ENCODE data around the gene ELOVL7.
"Not testable (repeated sequence)": the region's sequence is repeated elsewhere in the genome, so short reads cannot be mapped to it uniquely, and the experiment has no call there.

The ELOVL7 gene

DNA sequence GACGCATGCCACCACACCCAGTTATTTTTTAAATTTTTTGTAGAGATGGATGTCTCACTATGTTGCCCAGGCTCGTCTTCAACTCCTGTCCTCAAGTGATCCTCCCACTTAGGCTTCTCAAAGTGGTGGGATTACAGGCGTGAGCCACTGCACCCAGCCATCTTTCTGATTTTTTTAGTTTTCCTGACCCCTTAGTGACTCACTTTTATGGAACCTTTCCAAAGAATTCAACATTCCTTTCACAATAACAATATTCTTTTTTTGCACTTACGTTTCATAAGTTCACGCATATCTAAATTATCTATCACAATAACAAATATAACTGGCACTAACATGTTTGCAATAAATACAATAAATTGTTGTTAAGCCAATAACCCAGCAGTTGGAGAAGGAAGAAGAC is 8.5 kb downstream of the ELOVL7 start:
- no peak for DNase-seq

DNA sequence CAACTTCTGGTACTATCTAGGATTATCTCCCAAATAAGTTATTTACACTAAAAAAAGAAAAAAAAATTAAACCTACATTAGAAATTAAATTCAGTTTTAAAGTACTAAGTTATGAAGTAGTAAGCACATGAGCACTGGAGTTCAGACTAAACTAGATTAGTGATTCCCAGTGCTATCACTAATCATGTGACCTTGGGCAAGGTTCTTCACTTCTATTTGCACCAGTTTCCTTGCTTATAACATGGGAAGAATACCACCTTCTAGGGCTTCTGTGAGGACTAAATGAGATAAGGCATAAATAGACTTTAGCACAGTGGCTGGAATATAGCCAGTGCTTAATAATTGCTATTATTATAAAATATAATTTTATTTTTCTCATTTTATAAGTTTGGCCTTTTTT is 10.5 kb downstream of the ELOVL7 start:
- in situ Hi-C loops (cut with MboI; ENCODE audit: low pct_unique_long_range_greater_than_20kb, low sequenced_read_pairs) = no loop called here
- DNase-seq = no peak

More for the DNA sequence above, 8.5 kb downstream of the ELOVL7 start:
- in situ Hi-C loops (cut with MboI; ENCODE audit: low pct_unique_long_range_greater_than_20kb, low sequenced_read_pairs) = no loop called here

DNA sequence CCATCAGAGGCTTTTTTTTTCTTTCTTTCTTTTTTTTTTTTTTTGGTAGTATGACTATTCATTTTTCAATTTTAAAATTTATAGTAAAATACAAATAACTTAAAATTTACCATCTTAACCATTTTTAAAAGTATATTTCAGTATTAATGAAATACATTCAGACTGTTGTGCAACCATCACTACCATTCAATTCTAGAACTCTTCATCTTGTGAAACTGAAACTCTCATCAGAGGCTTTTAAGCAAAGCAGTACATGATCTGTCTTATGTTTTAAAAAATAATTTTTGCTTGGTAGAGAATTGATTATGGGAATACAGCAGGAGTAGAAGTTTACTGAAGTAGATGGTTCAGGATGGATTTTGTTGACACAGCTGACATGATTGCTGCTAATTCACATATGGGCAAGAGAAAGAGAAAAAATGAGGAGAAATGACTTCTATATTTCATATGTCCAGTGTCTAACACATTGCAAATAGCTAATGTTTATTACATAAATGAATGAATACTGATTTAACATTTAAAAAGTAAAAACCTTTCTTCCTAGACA is 13.4 kb downstream of the ELOVL7 start:
- in situ Hi-C loops (cut with MboI; ENCODE audit: low pct_unique_long_range_greater_than_20kb, low sequenced_read_pairs) = no loop called here
- DNase-seq = no peak

DNA sequence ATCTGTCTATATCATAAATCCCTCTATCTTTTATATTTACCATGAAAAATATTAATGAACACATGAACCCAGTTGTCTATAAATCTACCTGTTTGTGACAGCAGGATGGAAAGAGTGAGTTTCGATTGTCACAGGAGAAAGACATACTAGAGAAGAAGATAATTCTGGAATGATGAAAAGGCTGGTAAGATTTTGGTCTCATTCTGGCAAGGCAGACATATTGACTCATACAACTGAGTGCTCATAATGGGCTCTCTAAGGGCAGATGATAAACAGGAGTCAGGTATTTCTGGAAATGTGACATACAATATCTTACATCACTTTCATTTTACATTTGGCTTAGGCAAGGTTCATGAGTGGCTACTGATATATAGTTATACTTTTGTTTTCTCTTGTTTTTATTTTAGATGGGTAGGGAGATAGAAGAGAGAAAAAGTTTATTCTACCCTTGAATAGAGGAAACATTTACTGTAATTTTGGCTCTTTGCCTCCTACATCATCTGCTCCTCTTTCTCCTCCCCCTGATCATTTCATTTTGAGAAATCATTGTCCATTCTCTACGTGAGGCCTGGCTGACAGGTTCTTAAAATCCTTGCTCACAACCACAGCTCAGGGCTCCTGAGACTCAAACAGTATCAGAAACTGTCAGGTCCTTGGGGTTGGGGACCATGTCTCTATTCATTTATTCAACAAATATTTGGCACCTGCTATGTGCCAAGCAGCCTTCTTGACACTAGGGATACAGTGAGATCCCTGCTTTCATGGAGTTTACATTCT is 14.4 kb downstream of the ELOVL7 start:
- in situ Hi-C loops (cut with MboI; ENCODE audit: low pct_unique_long_range_greater_than_20kb, low sequenced_read_pairs) = no loop called here
- no peak for DNase-seq

DNA sequence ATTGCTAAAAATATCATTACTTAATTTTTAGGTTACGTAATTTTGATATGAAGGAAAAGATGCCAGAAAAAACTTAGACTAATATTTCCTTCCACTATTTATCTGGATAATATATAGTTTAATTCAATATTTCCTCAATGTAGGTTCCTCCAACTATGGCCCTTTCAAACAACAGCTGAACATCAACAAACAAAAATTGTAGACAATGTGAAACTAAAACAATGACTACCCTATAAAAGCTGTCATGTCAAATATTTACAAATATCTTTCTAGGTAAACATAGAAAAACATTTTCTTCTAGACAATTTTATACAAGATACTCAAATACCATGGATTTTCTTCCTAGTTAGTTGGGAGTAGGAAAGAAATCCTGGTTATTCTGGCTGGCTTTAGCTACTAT is 16.9 kb downstream of the ELOVL7 start:
- DNase-seq = no peak
- in situ Hi-C loops (cut with MboI; ENCODE audit: low pct_unique_long_range_greater_than_20kb, low sequenced_read_pairs) = no loop called here

DNA sequence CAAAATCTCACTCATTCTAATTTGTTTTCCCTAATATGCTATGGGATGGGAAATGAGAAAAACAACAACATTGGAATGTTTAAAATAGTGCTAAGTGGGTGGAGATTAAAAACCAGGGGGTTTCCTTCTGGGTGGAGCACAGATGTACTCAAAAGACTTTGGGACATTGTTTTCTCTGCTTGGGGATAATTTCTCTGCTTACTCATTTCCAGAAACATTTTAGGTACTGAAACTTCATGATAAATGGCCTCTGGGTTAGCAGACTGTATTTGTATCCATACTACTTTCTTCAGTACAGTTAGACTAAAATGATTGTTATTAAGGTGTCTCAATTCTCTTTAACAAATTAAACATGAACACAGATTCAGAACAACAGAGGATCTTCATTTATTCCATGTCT is 17.4 kb downstream of the ELOVL7 start:
- DNase-seq = no peak
- in situ Hi-C loops (cut with MboI; ENCODE audit: low pct_unique_long_range_greater_than_20kb, low sequenced_read_pairs) = no loop called here

DNA sequence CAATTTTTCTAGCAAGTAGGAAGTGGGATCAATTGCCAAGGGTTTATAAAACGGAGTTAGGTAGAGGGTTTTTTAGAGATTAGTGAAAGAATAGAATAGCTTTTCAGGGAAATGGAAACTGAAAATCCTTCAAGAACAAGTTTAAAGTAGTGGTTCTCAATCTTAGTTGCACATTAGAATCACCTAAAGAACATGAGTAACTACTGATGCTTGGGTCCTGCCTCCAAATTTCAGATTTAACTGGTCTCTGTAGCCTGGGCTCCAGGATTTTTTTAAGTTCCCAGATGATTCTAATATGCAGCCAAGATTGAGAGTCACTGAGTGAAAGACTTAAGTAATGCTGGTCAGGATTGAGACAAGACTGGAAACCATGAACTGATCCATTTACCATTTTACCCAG is 20.5 kb downstream of the ELOVL7 start:
- in situ Hi-C loops (cut with MboI; ENCODE audit: low pct_unique_long_range_greater_than_20kb, low sequenced_read_pairs) = no loop called here
- DNase-seq = no peak

DNA sequence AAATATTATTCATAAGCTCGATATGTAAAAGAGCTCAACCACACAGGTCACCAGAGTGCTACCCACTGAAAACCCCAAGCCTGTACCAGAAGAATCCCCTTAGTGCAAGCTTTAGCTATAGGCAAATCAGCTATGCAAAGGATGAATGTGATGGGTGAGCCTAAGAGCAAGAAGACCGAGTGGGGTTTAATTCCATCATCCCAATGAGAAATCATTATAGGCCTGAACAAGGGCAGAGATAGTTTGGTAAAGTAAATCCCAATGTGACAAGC is 21.8 kb downstream of the ELOVL7 start:
- in situ Hi-C loops (cut with MboI; ENCODE audit: low pct_unique_long_range_greater_than_20kb, low sequenced_read_pairs) = no loop called here
- DNase-seq = no peak

DNA sequence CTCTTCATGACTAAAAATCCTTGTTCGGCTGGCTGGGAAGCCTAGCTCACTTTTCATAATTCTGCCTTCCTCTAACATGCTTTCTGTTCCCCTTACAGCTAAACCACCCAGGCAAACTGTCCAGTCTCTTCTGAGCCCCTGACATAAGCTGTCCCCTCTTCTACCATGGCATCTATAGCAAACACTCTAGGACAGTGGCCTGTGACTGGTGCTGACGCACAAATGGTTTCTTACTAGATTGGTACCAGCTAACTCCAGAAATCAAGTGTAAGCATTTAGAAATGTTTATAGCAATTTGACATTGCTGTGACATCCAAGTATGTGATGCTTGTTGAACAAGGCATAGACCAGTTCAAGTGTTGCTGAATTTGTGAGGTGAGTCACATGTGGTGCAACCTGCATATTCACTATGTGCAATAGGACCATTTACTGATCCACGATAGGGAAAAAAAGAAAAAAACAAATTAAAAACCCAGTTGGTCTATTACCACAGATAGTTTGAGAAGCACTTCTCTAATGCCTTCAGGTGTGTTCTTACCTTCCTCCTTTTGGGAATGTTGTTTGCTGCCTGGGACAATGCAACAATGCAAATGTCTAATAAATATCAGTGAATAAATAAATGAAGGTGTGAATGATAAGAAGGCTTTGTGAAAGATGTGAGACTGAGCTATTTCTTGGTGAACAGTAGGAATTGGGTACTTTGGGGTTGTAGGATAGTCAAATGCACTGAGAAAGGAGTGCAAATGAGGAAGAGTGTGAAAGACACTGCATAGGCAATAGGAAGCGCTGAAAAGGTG is 22.4 kb downstream of the ELOVL7 start:
- in situ Hi-C loops (cut with MboI; ENCODE audit: low pct_unique_long_range_greater_than_20kb, low sequenced_read_pairs) = no loop called here
- DNase-seq = no peak

DNA sequence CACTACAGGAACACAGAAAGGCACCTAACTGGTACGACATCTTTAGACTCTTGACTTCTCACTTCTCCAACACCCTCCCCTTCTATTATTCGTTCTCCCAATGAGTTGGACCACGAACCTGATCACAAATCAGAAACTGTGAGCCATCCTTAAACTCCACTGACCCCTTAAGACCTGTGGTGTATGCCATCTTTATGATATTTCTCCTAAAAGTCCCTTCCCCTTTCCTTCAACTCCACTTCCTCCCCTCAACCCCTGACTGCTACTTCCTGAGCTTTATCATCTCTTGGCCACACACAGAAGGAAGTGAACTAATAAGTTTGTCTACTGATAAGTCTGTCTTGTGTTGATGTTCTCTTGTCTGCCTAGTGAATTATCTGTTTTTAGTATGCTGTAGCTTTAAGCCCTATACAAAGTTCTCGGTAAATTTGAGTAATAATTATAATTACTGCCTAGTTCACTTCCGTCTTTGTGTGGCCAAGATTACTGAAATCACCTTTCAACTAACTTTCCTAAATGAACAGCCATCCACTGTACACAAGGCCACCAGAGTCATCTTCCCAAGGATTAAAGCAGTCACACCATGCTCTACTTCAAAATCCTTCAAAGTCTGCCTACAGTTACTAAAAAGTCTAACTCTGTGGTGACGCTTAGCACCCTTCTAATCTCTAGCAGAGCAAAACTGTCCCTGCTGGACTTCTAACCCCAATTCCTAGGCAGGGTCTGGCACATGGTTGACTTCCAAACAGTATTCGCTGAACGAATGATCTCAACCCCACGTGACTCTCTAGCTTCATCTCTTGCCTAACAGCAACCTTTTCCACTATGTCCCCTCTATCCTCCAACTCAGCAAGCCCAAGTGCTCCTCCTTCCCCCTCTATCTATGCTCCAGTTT is 23.2 kb downstream of the ELOVL7 start:
- DNase-seq = peak; percentile 84
- in situ Hi-C loops (cut with MboI; ENCODE audit: low pct_unique_long_range_greater_than_20kb, low sequenced_read_pairs) = no loop called here

DNA sequence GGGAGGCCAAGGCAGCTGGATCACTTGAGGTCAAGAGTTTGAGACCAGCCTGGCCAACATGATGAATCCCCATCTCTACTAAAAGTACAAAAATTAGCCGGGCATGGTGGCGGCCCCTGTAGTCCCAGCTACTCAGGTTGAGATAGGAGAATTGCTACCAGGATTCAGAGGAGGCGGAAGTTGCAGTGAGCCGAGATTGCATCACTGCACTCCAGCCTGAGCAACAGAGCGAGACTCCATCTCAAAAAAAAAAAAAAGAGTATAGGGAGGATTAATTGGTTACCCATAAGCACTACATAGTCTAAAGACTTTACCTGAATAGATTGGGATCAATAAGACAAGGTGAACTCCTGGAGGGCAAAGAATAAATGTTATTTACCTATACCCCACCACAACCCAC is 27.9 kb downstream of the ELOVL7 start:
- in situ Hi-C loops (cut with MboI; ENCODE audit: low pct_unique_long_range_greater_than_20kb, low sequenced_read_pairs); DNase-seq: not testable (repeated sequence)

DNA sequence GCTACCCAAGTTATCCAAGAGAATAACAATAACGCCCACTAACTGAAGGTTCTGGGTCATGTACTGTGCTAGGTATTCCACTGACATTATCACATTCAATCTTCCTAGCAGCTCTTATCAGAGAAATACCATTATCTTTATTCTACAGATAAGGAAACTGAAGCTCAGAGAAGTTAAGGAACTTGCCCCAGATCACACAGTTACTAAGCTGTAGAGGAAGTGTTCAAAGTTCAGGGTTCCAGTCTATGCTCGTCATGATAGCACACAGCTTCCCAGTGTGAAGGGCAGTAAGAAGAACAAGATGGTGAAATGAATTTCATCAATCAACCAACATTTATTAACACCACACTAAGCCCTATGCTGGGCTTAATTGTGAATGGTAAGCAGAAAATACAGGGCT is 29.6 kb downstream of the ELOVL7 start:
- DNase-seq = no peak
- in situ Hi-C loops (cut with MboI; ENCODE audit: low pct_unique_long_range_greater_than_20kb, low sequenced_read_pairs) = no loop called here

DNA sequence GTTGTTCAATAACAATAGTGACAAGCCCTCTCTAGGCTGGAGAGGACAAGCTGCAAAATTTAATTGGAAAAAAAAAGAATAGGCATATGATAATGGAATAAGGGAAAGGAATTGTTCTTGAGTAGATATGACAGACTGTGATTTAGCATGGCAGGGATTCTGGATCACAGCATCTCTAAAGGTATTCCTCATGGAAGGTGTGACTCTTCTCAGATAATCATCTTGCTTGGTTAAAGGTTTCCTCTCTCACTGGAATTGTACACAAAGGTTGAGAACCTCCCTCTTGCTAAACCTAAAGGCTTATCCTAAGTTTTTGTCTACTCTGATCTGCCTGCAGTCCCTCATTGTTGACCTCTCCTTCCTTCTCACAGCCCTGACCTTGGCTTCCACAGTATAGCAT is 31.6 kb downstream of the ELOVL7 start:
- in situ Hi-C loops (cut with MboI; ENCODE audit: low pct_unique_long_range_greater_than_20kb, low sequenced_read_pairs) = no loop called here
- no peak for DNase-seq

DNA sequence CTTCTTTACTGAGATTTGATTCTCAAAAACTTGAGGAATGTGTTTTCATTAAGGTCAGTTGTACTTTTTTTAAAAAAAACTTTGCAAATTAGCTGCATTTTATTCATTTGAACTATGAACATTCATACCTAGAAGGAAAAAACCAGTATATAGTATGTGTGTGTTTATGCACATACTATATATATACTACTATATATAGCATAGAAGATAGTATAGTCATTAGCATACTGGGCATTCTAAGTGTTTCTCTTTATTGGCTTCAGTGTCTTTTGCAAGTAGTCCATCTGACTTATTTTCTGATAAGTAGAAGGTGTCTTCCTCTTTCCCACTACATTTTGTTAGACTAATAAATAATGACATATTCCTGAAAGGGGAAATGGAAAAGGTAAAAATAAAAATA is 33.0 kb downstream of the ELOVL7 start:
- in situ Hi-C loops (cut with MboI; ENCODE audit: low pct_unique_long_range_greater_than_20kb, low sequenced_read_pairs) = no loop called here
- DNase-seq = no peak

DNA sequence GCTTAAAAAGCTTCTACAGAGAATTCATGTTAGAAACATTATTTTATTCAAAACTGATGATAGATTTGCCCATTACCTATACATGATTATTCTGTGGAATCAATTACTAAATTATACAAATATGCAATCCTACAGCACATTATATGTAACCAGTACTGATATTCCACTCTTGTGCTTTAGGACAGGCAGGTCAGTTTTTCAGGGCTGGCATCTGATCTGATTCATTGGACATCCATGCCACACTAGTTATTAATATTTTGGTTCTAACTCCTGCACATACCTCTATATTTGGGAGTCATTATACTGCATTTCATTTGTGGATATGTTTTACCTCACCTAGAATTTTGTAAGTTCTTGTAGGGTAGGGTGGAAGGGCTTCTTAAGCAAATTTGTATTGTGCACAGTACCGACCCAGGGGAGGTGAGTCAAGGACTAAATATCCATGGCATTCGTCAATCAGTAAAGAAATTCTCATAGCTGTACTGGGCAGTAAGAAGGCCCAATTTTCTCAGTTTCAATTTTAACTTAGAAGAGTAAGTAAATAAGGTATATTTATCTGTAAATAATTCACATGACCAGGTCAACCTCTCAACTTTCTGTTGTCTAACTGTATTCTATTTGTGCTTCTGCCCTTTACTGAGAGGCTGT is 33.5 kb downstream of the ELOVL7 start:
- no peak for DNase-seq
- in situ Hi-C loops (cut with MboI; ENCODE audit: low pct_unique_long_range_greater_than_20kb, low sequenced_read_pairs) = no loop called here

DNA sequence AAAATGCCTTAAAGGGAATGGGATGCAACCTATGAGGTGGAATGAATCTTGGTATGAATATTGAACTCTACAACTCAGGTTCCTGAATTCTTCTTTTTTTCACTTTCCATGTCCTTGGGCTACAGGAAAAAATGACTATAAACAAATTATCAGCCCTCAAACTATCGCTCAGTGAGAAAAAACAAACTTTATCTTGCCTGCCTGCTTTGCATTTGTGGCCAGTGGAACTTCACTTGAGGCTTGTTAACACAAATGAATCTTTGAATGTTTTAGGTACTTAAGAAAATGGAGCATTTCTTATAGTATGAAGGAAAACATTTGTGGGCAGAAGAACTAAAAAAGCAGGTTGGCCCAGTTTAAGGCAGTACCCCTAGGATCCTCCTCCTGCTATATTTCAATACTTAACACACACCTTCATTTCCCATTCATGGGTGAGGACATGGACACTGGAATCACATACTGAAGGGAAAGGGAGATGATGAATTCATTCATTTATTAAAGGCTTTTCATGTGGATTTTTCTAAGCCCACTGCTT is 34.1 kb downstream of the ELOVL7 start:
- in situ Hi-C loops (cut with MboI; ENCODE audit: low pct_unique_long_range_greater_than_20kb, low sequenced_read_pairs) = no loop called here
- DNase-seq = no peak

DNA sequence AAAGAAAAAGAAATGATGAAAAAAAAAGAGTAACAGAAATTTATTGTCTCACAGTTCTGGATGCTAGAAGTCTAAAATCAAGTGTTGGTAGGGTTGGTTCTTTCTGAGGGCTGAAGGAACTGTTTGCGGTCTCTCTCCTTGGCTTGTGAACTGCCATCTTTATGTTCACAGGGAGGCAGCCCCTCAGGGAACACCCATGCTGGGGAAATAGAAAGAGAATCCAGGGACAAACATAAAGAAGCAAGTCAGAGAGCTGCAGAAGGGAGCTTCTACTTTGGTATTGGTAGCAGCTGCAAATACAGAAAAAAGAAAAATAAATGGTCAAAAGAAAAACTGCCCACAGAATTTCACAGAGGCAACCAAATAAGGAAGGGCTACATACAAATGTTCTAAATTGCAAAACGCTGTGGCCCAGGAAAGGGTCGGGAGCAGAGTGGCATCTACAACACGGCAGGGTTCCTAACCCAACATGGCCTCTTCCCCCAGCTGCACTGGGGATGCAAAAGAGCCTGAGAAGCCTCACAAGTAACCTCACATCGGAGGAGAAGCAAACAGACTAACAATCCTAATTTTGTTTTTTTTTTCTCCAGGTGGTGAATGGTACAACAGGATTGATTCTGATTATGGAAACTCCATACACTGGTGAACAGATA is 37.4 kb downstream of the ELOVL7 start:
- in situ Hi-C loops (cut with MboI; ENCODE audit: low pct_unique_long_range_greater_than_20kb, low sequenced_read_pairs) = no loop called here
- DNase-seq = no peak

DNA sequence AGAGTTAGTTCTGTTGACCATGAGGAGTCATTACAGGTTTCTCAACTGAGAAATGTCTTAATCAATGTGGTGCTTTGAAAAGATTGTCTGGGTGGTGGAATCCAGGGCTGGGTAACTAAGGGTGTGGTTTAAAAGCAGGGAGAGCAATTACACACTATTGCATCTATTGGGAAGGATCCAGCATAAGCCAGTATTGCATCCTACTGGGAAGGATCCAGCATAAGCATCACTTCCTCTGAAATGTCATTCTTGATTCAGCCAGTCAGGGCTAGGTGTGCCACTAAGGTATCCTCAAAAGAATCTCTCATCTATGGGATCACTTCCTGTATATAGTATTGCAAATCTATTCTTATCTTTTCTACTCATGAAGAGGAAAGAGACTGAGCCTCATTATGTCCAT is 38.6 kb downstream of the ELOVL7 start:
- in situ Hi-C loops (cut with MboI; ENCODE audit: low pct_unique_long_range_greater_than_20kb, low sequenced_read_pairs) = no loop called here
- DNase-seq = no peak

DNA sequence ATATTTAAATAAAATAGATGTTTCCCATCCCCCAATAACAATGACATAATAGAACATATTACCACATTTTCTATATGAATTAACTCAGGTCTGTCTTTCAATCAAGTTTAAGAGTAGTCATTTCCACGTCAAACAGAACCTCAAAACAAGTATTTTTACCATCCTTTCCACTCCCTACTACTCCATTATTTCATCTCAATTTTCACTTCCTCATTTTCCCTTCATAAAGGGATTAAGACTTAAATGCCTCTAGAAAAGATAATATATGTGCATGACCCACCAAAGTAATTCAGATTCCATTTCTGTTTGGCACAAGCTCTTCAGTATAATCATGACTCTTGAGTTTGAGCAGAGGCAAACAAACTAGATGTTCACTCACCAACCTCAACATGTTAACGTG is 40.4 kb downstream of the ELOVL7 start:
- DNase-seq = peak; percentile 61
- in situ Hi-C loops (cut with MboI; ENCODE audit: low pct_unique_long_range_greater_than_20kb, low sequenced_read_pairs) = no loop called here

All from KBM-7 (cell line).